Nasal cavity respiratory epithelium epithelial cell of viscerocranial mucosa (primary cell): ENCODE data around the gene GPX6. TPM values are rescaled to one million over a fixed set of nuclear protein-coding genes. Genes with fewer than 3 reads are reported as not detected.

Source experiments
- total RNA-seq: library from RNA; depleted of rRNA; stranded (reverse); fragments of >200 nt; gene quantifications from 2 replicates; pipeline ENCODE4 v1.2.3, GENCODE V29; 2014

GPX6 gene
- not detected in 2 replicates for total RNA-seq

GRCh38 chr6:28515676-28516075 lies at the start of gene GPX6:
Gene GPX6, minus strand, starts transcription at chr6:28515793. Its CDS starts 50 bp downstream, at chr6:28515743.

GRCh38 chr6:28525496-28526039 lies 10.0 kb upstream of the GPX6 start, which contains the start of gene GPX5:
Gene GPX5, plus strand, starts transcription at chr6:28525881. Its CDS starts 133 bp downstream, at chr6:28526014.

Other genes with a start within 250 kb of the GPX6 start
- 6.2 and 10.8 TPM in 2 replicates for gene ZSCAN26, start 248.7 kb downstream of the GPX6 start, total RNA-seq
- gene PGBD1, start 234.2 kb downstream of the GPX6 start, total RNA-seq: 2.1 and 3.7 TPM in 2 replicates
- gene ZSCAN31, start 179.6 kb downstream of the GPX6 start, total RNA-seq: 24.9 and 64.0 TPM in 2 replicates
- 3.1 and 6.5 TPM in 2 replicates for gene ZKSCAN3, start 165.8 kb downstream of the GPX6 start, total RNA-seq
- gene ZSCAN12, start 116.0 kb downstream of the GPX6 start, total RNA-seq: 6.5 and 7.8 TPM in 2 replicates
- 1.7 and 7.2 TPM in 2 replicates for gene ZSCAN23, start 72.3 kb downstream of the GPX6 start, total RNA-seq
- not detected in 2 replicates for gene GPX5, start 10.1 kb upstream of the GPX6 start, total RNA-seq